ENCODE measurements around the gene XAGE3.
"Not testable (repeated sequence)": the region's sequence is repeated elsewhere in the genome, so short reads cannot be mapped to it uniquely, and the experiment has no call there.

- not testable (repeated sequence) for TF ChIP-seq CTCF, POLR2A (IDR thresholded peaks at IDR 0.05)
Measured at GRCh38 chrX:52875436-52875835, 7.6 kb upstream of the XAGE3 start.

All from right lobe of liver (tissue), 4 donors.